NCI-H2227 (cell line): Measurements from ENCODE around the gene ATE1.

ENCODE experiments used
- DNase-seq: peaks from one replicate; lab custom pipeline; 2025; ENCODE audit not compliant: unreplicated experiment; lab: John Stamatoyannopoulos, UW

The ATE1 gene

GRCh38 chr10:121879476-121879875 lies 48.4 kb downstream of the ATE1 start:
- no peak for DNase-seq

GRCh38 chr10:121873236-121873635 lies 54.6 kb downstream of the ATE1 start:
- no peak for DNase-seq

- no peak for DNase-seq
Observed at GRCh38 chr10:121870413-121870812, 57.4 kb downstream of the ATE1 start.

GRCh38 chr10:121865554-121865953 lies 62.3 kb downstream of the ATE1 start:
- no peak for DNase-seq

- DNase-seq, result no peak
Observed at GRCh38 chr10:121864653-121865052, 63.2 kb downstream of the ATE1 start.

GRCh38 chr10:121864168-121864567 lies 63.7 kb downstream of the ATE1 start:
- DNase-seq, result no peak

- no peak for DNase-seq
Observed at GRCh38 chr10:121862649-121863048, 65.2 kb downstream of the ATE1 start.

- no peak for DNase-seq
Observed at GRCh38 chr10:121862042-121862441, 65.8 kb downstream of the ATE1 start.

- peak; percentile 60 for DNase-seq
Observed at GRCh38 chr10:121860810-121861209, 67.0 kb downstream of the ATE1 start.

GRCh38 chr10:121854809-121855445 lies 72.9 kb downstream of the ATE1 start:
- DNase-seq, result no peak

- no peak for DNase-seq
Observed at GRCh38 chr10:121853950-121854349, 73.9 kb downstream of the ATE1 start.

- no peak for DNase-seq
Observed at GRCh38 chr10:121851786-121852185, 76.0 kb downstream of the ATE1 start.

- DNase-seq, result no peak
Observed at GRCh38 chr10:121848082-121848481, 79.7 kb downstream of the ATE1 start.

GRCh38 chr10:121846555-121846954 lies 81.3 kb downstream of the ATE1 start:
- no peak for DNase-seq

GRCh38 chr10:121845044-121845784 lies 82.6 kb downstream of the ATE1 start:
- DNase-seq, result no peak

GRCh38 chr10:121844537-121844936 lies 83.3 kb downstream of the ATE1 start:
- DNase-seq, result no peak

- no peak for DNase-seq
Observed at GRCh38 chr10:121843379-121843778, 84.5 kb downstream of the ATE1 start.

GRCh38 chr10:121841862-121842261 lies 86.0 kb downstream of the ATE1 start:
- no peak for DNase-seq

GRCh38 chr10:121838931-121839330 lies 88.9 kb downstream of the ATE1 start:
- no peak for DNase-seq

- DNase-seq, result no peak
Observed at GRCh38 chr10:121838149-121838548, 89.7 kb downstream of the ATE1 start.

GRCh38 chr10:121836171-121836570 lies 91.7 kb downstream of the ATE1 start:
- no peak for DNase-seq

- DNase-seq, result no peak
Observed at GRCh38 chr10:121835376-121835775, 92.5 kb downstream of the ATE1 start.

GRCh38 chr10:121834757-121835156 lies 93.1 kb downstream of the ATE1 start:
- no peak for DNase-seq
